Measurements from ENCODE around the gene ANGPTL7.

- TF ChIP-seq, protein P1, sequence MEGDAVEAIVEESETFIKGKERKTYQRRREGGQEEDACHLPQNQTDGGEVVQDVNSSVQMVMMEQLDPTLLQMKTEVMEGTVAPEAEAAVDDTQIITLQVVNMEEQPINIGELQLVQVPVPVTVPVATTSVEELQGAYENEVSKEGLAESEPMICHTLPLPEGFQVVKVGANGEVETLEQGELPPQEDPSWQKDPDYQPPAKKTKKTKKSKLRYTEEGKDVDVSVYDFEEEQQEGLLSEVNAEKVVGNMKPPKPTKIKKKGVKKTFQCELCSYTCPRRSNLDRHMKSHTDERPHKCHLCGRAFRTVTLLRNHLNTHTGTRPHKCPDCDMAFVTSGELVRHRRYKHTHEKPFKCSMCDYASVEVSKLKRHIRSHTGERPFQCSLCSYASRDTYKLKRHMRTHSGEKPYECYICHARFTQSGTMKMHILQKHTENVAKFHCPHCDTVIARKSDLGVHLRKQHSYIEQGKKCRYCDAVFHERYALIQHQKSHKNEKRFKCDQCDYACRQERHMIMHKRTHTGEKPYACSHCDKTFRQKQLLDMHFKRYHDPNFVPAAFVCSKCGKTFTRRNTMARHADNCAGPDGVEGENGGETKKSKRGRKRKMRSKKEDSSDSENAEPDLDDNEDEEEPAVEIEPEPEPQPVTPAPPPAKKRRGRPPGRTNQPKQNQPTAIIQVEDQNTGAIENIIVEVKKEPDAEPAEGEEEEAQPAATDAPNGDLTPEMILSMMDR (conservative IDR thresholded peaks at IDR 0.05; ENCODE audit: low read depth, low read length) = no peak
- TF ChIP-seq EZH2 (IDR thresholded peaks at IDR 0.05; ENCODE audit: borderline replicate concordance, low read depth, low read length, poor library complexity, severe bottlenecking) = no peak
Observed at GRCh38 chr1:11196945-11197344, 7.8 kb downstream of the ANGPTL7 start.

All from A673 (cell line).